Prostate gland (tissue), 2 donors: ENCODE results near the gene LPA. TPM values are rescaled to one million over a fixed set of nuclear protein-coding genes. Genes with fewer than 3 reads are reported as not detected.

Experiments used
- DNase-seq: peaks from one replicate; pipeline ENCODE4 v3.0.0-alpha.2; 2019; ENCODE audit warnings: low spot score
- H3K27ac ChIP-seq, 2 donors: fragments of 200-600 bp; sonication (generic); 2 replicates each; pipeline ENCODE4 v1.5.1; 2017 to 2019
- H3K27me3 ChIP-seq: fragments of 200-600 bp; sonication (generic); replicated peaks from 2 replicates; pipeline ENCODE4 v1.5.1; 2019; ENCODE audit not compliant: insufficient read depth
- H3K36me3 ChIP-seq, 2 donors: fragments of 200-600 bp; sonication (generic); 1 replicate in 1 of 2; 2 replicates in 1 of 2; pipeline versions ENCODE4 v1.5.1 to v1.8.1; 2017 to 2019
- H3K4me1 ChIP-seq: fragments of 200-600 bp; sonication (generic); replicated peaks from 2 replicates; pipeline ENCODE4 v1.5.1; 2019
- H3K4me3 ChIP-seq, 2 donors: fragments of 200-600 bp; sonication (generic); 2 replicates each; pipeline ENCODE4 v1.5.1; 2017 to 2019
- H3K9me3 ChIP-seq: fragments of 200-600 bp; sonication (generic); 2 replicates; pipeline ENCODE4 v1.5.1; 2017
- POLR2A ChIP-seq: fragments of 450-650 bp; IDR thresholded peaks from one replicate; pipeline ENCODE4 v1.6.1; 2016; ENCODE audit warnings: antibody characterized with exemption, mild to moderate bottlenecking
- POLR2AphosphoS5 ChIP-seq: sonication (generic); formaldehyde crosslinking; IDR thresholded peaks from one replicate; pipeline ENCODE4 v1.6.1; 2017; ENCODE audit warnings: antibody characterized with exemption
- WGBS: methylation state at CpG from one replicate; pipeline ENCODE4 v1.1.5; 2018; 5-methylcytosine and 5-hydroxymethylcytosine counted together
- intact Hi-C: fragments of 100-400 bp; cut with DNase I; formaldehyde crosslinking; loops from one replicate; pipeline ENCODE4 v1.14.2; 2022
- total RNA-seq, 2 donors: library from RNA; depleted of rRNA; stranded (reverse); fragments of >200 nt; gene quantifications; one replicate each; pipeline ENCODE4 v1.1.0, GENCODE V29; 2016
- TF ChIP-seq, protein P1 (sequence below), 4 experiments: fragments of 200-600 bp in 2 of 4; fragments of 450-650 bp in 2 of 4; sonication (generic) in 2 of 4; IDR thresholded peaks; 1 replicate in 3 of 4; 2 replicates in 1 of 4; pipeline ENCODE4 v1.5.1; 2016 to 2019; ENCODE audit warnings: antibody characterized with exemption in 4 of 4, mild to moderate bottlenecking in 2 of 4, moderate library complexity in 2 of 4

Gene LPA
- total RNA-seq, 2 donors from 2014 or later, result 0.09 to 0.85 TPM

DNA sequence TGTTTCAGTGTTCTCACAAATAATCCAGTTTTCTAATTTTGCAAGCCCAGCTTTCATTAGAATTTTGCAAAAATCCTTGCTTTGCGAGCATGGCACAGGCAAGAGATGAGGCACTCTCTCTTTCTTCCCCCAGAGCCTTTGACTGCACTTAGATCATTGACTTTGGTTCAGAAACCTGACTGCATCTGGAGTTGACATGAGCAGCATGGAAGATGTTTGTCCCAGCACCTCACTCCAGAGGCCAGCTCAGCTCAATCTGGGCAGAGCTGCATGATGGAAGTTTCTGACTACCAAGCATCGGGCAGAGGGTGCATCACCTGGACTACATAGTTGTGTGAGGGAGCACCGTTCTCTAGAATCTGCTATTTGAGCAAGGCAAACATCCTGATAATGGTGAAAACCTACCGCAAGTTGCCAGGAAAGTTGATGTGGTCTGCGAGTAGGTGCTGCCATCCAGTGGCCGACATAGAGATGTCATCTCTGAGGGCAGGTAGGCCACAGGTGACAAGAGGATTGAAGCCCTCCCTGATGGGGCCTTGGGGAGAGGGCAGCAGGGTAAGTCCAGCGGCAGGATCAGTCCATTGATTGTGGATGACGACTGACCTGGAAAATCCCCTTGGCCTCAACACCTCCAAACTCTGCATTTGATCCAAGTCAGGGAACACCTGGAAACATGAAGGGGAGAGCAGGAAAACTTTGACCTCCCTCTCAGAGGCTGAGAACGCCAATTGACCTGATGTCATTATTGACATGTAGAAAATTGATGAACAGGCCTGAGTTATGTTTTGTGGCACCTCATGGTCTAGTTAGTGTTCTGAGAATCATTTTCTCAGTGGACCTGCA, 3.8 kb upstream of the LPA start:
- Histone ChIP-seq H3K4me1 (no peaks in the 10 kb centered on the region), H3K36me3 (no peaks in the 10 kb centered on the region), H3K9me3 (no peaks in the 10 kb centered on the region), H3K27ac (no peak overlapping the region), H3K27me3 (no peaks in the 10 kb centered on the region), H3K4me3 (no peak overlapping the region)
- peak; percentile 23 for DNase-seq
- intact Hi-C loops, result no loop called here
- WGBS, result 37% methylated on average over 9 of the region's 9 CpGs
- TF ChIP-seq, protein P1, sequence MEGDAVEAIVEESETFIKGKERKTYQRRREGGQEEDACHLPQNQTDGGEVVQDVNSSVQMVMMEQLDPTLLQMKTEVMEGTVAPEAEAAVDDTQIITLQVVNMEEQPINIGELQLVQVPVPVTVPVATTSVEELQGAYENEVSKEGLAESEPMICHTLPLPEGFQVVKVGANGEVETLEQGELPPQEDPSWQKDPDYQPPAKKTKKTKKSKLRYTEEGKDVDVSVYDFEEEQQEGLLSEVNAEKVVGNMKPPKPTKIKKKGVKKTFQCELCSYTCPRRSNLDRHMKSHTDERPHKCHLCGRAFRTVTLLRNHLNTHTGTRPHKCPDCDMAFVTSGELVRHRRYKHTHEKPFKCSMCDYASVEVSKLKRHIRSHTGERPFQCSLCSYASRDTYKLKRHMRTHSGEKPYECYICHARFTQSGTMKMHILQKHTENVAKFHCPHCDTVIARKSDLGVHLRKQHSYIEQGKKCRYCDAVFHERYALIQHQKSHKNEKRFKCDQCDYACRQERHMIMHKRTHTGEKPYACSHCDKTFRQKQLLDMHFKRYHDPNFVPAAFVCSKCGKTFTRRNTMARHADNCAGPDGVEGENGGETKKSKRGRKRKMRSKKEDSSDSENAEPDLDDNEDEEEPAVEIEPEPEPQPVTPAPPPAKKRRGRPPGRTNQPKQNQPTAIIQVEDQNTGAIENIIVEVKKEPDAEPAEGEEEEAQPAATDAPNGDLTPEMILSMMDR (IDR thresholded peaks at IDR 0.05), result peak in 3 of 4 experiments; percentile 38 to 42 (median 39)
- TF ChIP-seq POLR2AphosphoS5 (no peak), POLR2A (no peak)

DNA sequence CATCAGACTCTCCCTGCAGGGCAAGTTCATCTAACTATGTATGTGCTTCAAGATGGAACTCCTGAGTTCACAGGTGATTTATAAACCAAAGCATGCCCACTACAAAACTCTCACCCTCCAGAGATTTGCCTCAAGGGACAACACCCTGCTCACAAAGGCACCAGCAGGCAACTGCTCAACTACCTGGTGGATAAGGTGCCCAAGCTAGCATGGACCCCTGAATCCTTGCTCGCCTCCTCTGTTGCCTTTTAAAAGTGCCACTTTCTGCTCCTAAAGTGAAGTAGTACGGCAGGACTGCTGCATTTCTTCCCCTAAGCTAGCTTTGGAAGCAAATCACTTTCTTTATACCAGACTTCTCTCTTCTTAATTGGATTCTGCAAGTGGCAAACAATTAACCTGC, 1.2 kb downstream of the LPA start:
- intact Hi-C loops, result no loop called here
- H3K27me3 ChIP-seq, result no peaks in the 10 kb centered on the region
- H3K4me1 ChIP-seq, result no peaks in the 10 kb centered on the region
- no peak for DNase-seq
- H3K36me3 ChIP-seq, result no peaks in the 10 kb centered on the region
- no peak for TF ChIP-seq POLR2A
- no peak for TF ChIP-seq POLR2AphosphoS5
- TF ChIP-seq, protein P1 (IDR thresholded peaks at IDR 0.05), result no peak
- no peak overlapping the region for H3K27ac ChIP-seq
- no peak overlapping the region for H3K4me3 ChIP-seq
- no peaks in the 10 kb centered on the region for H3K9me3 ChIP-seq
- 70% methylated on average over 2 of the region's 2 CpGs for WGBS

DNA sequence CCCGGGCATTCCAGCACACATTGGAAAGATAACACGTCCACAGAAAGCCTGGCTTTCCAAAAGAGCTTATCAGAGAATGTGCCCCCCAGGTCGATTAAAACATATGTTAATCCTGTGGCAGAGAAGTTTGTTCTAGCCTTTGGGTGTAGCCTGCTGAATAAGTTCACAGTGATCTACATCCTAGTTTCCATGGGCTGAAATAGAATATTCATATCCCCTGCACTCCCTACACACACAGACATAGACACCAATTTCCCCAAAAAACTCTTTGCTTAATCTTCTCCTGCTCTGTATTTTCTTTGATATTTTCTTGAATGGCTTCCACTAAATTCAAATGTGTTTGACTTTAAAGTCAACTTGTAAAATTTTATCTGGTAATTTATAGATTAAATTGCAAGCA, 1.6 kb downstream of the LPA start:
- WGBS, result 22% methylated on average over 3 of the region's 3 CpGs
- Histone ChIP-seq H3K4me3 (no peak overlapping the region), H3K9me3 (no peaks in the 10 kb centered on the region), H3K36me3 (no peaks in the 10 kb centered on the region), H3K4me1 (no peaks in the 10 kb centered on the region), H3K27ac (no peak overlapping the region), H3K27me3 (no peaks in the 10 kb centered on the region)
- no peak for DNase-seq
- TF ChIP-seq, protein P1 (IDR thresholded peaks at IDR 0.05), result no peak
- no peak for TF ChIP-seq POLR2AphosphoS5
- TF ChIP-seq POLR2A, result no peak
- intact Hi-C loops, result no loop called here

DNA sequence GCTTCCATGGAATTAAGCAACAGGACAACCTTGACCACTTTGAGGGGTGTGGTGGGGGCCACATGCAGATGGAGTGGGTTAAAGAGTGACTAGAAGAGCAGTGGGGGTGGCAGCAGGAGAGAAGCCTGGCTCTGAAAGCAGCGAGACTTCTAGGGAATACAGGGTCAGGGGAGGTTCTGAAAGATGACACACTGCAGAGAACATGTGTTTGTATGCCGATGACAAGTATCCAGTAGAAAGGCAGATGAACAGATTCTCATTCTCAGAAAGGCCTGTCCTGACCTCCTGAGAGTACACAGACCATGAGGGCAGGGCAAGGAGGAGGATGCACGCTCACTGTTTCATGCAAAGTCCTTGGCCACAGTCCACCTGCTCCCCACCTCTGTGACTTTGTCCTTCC, 2.9 kb downstream of the LPA start:
- H3K27me3 ChIP-seq, result no peaks in the 10 kb centered on the region
- no peak overlapping the region for H3K4me3 ChIP-seq
- DNase-seq, result no peak
- intact Hi-C loops, result no loop called here
- H3K36me3 ChIP-seq, result no peaks in the 10 kb centered on the region
- H3K4me1 ChIP-seq, result no peaks in the 10 kb centered on the region
- H3K9me3 ChIP-seq, result no peaks in the 10 kb centered on the region
- 89% methylated on average over 3 of the region's 3 CpGs for WGBS
- H3K27ac ChIP-seq, result no peak overlapping the region
- TF ChIP-seq POLR2AphosphoS5 (no peak), POLR2A (no peak)

DNA sequence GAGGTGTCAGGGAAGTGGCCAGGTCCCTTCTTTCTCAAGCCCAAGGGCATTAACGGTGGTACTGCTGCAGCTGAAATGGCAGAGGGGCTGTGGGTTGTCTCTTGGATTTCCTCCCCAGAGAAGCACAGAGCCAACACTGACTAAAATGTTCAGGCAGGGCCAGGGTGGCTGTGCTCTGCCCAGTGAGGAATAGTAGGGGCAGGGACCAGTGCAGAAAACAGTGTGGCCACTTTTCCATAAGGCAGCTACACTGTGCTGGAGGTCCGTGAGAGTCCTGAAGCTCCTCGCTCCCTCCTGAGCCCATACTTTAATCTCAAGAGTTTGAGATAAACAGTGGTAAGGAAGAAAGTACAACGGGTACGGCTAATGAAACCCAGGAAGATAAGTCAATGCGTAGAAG, 4.5 kb downstream of the LPA start:
- H3K27ac ChIP-seq, result no peak overlapping the region
- H3K9me3 ChIP-seq, result no peaks in the 10 kb centered on the region
- H3K27me3 ChIP-seq, result no peaks in the 10 kb centered on the region
- no peaks in the 10 kb centered on the region for H3K36me3 ChIP-seq
- no peak overlapping the region for H3K4me3 ChIP-seq
- intact Hi-C loops, result no loop called here
- WGBS, result 85% methylated on average over 6 of the region's 6 CpGs
- no peak for DNase-seq
- no peaks in the 10 kb centered on the region for H3K4me1 ChIP-seq
- TF ChIP-seq, protein P1 (IDR thresholded peaks at IDR 0.05), result no peak
- TF ChIP-seq POLR2A (no peak), POLR2AphosphoS5 (no peak)
